ENCODE data around the gene DTD2.

Gene DTD2

DNA sequence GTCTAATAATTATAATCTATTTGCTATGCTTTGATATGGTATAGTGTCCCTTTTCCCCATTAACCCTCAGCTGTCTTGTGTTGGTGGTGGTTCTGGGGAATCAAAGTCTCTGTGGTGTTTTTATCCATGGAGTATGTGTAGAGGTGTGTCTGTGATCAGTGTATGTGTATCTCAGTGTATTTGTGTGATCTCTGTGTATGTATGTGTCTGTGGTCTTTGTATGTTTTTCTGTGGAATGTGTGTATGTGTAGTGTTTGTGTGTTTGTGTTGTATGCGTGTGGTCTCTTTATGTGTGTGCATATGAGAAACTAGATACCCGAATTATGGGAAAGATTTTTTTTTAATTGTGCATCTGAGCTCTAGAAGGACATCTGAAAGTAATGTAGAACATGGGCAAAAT is 29.5 kb upstream of the DTD2 start:
- no peak overlapping the region for H3K4me3 ChIP-seq (replicated peaks; ENCODE audit: low read depth, low read length)
- no peak for TF ChIP-seq CTCF (IDR thresholded peaks at IDR 0.05; ENCODE audit: low read length, missing control alignments)
- no peak for DNase-seq (ENCODE audit: low read depth)

GRCh38 chr14:31484754-31485153 is 27.4 kb upstream of the DTD2 start:
- no peak for DNase-seq (ENCODE audit: low read depth)
- H3K4me3 ChIP-seq (replicated peaks; ENCODE audit: low read depth, low read length): no peak overlapping the region
- no peak for TF ChIP-seq CTCF (IDR thresholded peaks at IDR 0.05; ENCODE audit: low read length, missing control alignments)

DNA sequence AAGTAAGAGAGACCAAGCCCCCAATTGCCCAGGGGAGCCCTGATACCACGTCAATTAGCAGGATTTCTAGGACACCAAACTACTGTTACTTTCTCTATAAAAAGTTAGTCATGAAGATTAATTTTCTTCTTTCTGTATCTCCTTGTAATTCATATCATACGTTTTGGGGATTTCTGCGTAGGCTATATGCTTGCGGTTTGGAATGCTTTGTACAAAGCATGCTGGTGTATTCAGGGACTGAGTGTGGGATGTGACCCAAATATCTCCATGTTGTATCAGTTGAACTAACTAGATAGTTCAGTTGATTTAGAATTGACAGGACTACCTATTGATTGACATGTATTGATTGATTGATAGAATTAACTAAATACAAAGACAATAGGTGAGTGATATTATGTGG is 22.9 kb upstream of the DTD2 start:
- H3K4me3 ChIP-seq (replicated peaks; ENCODE audit: low read depth, low read length): no peak overlapping the region
- DNase-seq (ENCODE audit: low read depth): no peak
- no peak for TF ChIP-seq CTCF (IDR thresholded peaks at IDR 0.05; ENCODE audit: low read length, missing control alignments)

GRCh38 chr14:31479027-31479426 is 21.7 kb upstream of the DTD2 start:
- no peak overlapping the region for H3K4me3 ChIP-seq (replicated peaks; ENCODE audit: low read depth, low read length)
- no peak for DNase-seq (ENCODE audit: low read depth)
- TF ChIP-seq CTCF (IDR thresholded peaks at IDR 0.05; ENCODE audit: low read length, missing control alignments): no peak

GRCh38 chr14:31477248-31477647 is 19.9 kb upstream of the DTD2 start:
- DNase-seq (ENCODE audit: low read depth): no peak
- no peak for TF ChIP-seq CTCF (IDR thresholded peaks at IDR 0.05; ENCODE audit: low read length, missing control alignments)
- H3K4me3 ChIP-seq (replicated peaks; ENCODE audit: low read depth, low read length): no peak overlapping the region

DNA sequence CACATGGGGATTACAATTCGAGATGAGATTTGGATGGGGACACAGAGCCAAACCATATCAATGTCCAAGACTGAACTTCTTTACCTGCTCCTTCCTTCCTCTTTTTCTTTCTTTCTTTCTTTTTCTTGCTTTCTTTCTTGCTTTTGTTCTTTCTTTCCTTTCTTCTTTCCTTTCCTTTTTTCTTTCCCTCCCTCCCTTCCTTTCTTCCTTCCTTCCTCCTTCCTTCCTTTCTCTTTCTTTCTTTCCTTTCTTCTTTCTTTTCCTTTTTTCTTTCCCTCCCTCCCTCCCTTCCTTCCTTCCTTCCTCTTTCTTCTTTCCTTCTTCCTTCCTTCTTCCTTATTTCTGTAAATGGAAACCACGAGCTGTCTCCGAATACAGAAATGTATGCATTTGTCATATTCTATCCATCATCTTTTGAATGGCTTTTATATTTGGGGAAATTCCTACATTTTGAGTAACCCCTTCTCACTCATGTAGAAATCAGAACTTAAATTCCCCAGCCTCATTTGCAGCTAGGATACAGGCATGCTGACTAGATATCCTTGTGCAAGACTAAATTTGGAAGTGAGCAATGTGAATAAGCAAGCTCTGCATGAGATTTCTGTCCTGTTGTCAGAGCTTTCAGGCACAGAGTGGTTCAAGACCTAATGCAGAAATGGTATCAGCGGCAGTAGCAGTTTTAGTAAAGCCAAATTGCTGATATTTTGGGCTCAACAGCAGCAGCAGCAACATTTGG is 19.0 kb upstream of the DTD2 start:
- peak; percentile 6 for DNase-seq (ENCODE audit: low read depth)
- H3K4me3 ChIP-seq (replicated peaks; ENCODE audit: low read depth, low read length): no peak overlapping the region
- TF ChIP-seq CTCF (IDR thresholded peaks at IDR 0.05; ENCODE audit: low read length, missing control alignments): no peak

DNA sequence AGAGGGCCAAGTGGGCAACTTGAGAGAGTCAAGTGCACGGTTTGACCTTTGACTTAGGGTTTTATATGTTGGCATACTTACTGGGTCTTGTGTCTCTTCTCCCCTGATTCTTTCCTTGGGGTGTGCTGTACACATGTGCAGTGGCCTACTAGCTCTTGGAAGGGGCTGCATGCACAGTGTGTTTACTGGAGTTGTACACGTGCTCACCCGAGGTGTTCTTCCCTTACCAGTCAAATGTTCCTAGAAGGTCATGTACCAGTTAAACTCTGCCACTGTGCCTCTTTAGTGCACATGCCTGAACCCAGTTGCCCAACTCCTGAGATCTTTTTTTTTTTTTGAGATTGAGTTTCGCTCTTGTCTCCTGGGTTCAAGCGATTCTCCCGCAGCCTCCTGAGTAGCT is 9.2 kb upstream of the DTD2 start:
- no peak for DNase-seq (ENCODE audit: low read depth)
- H3K4me3 ChIP-seq (replicated peaks; ENCODE audit: low read depth, low read length): no peak overlapping the region
- no peak for TF ChIP-seq CTCF (IDR thresholded peaks at IDR 0.05; ENCODE audit: low read length, missing control alignments)

All from fibroblast of pulmonary artery (primary cell).